ENCODE data around the gene KCNG1. TPM values are rescaled to one million over a fixed set of nuclear protein-coding genes. Genes with fewer than 3 reads are reported as not detected.

Gene KCNG1
- total and polyA plus RNA-seq, 2 of the 13 experiments (the other 11 are each of a cell fraction or from before 2014, with no cell fraction given): not detected

Other genes starting within 250 kb of the KCNG1 start
- gene BCAS4, start 228.0 kb downstream of the KCNG1 start, total RNA-seq (2016; rRNA removed; fragmentation: Illumina TruSeq; extraction: Trizol): 5.9 and 7.2 TPM in 2 replicates
- 7.9 and 8.0 TPM in 2 replicates for gene BCAS4, start 228.0 kb downstream of the KCNG1 start, polyA plus RNA-seq (2011; rRNA removed)
- gene ADNP, start 91.7 kb downstream of the KCNG1 start, total RNA-seq (2016; rRNA removed; fragmentation: Illumina TruSeq; extraction: Trizol): 21.5 and 60.7 TPM in 2 replicates
- gene ADNP, start 91.7 kb downstream of the KCNG1 start, polyA plus RNA-seq (2011; rRNA removed): 21.0 and 22.3 TPM in 2 replicates
- 161 and 187 TPM in 2 replicates for gene DPM1, start 64.6 kb downstream of the KCNG1 start, total RNA-seq (2016; rRNA removed; fragmentation: Illumina TruSeq; extraction: Trizol)
- 75.7 and 83.2 TPM in 2 replicates for gene DPM1, start 64.6 kb downstream of the KCNG1 start, polyA plus RNA-seq (2011; rRNA removed)
- gene MOCS3, start 64.3 kb downstream of the KCNG1 start, total RNA-seq (2016; rRNA removed; fragmentation: Illumina TruSeq; extraction: Trizol): 8.4 and 9.7 TPM in 2 replicates
- gene MOCS3, start 64.3 kb downstream of the KCNG1 start, polyA plus RNA-seq (2011; rRNA removed): 3.7 and 4.1 TPM in 2 replicates